ENCODE measurements around the gene DPH1.

DNA sequence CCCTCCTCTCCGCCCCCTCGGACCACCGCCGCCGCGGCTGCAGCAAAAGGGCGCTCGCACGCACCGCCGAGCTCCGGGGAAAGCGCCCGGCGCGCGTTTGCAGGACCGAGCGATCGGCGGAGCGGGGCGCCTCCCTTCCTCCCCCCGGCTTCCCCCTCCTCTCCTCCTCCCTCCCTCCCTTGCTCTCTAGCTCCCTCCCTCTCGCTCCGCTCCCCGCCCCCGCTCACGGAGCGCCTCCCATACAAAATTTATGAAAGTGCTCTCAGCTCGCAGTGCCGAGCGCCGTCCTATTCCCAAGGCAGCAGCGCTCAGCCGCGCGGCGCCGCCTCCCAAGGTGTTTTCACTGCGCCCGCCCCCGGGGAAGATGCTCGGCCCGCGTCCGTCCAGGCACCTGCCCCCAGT, 4.7 kb upstream of the DPH1 start, which contains the start of gene RTN4RL1:
- TF ChIP-seq, protein P1, sequence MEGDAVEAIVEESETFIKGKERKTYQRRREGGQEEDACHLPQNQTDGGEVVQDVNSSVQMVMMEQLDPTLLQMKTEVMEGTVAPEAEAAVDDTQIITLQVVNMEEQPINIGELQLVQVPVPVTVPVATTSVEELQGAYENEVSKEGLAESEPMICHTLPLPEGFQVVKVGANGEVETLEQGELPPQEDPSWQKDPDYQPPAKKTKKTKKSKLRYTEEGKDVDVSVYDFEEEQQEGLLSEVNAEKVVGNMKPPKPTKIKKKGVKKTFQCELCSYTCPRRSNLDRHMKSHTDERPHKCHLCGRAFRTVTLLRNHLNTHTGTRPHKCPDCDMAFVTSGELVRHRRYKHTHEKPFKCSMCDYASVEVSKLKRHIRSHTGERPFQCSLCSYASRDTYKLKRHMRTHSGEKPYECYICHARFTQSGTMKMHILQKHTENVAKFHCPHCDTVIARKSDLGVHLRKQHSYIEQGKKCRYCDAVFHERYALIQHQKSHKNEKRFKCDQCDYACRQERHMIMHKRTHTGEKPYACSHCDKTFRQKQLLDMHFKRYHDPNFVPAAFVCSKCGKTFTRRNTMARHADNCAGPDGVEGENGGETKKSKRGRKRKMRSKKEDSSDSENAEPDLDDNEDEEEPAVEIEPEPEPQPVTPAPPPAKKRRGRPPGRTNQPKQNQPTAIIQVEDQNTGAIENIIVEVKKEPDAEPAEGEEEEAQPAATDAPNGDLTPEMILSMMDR (IDR thresholded peaks at IDR 0.05) = no peak
- TF ChIP-seq POLR2A (IDR thresholded peaks at IDR 0.05) (no peak), POLR2AphosphoS5 (IDR thresholded peaks at IDR 0.05) (no peak), EP300 (IDR thresholded peaks at IDR 0.05) (no peak)

Measured in gastroesophageal sphincter (tissue), 3 donors.